Loucy (cell line): Measurements from ENCODE around the gene TAAR6.

Experiments used
- H2AFZ ChIP-seq: fragments of 200-600 bp; sonication (generic); 2 replicates; pipeline ENCODE4 v1.6.0; 2016; ENCODE audit warnings: antibody characterized with exemption, mild to moderate bottlenecking, low read length, moderate library complexity
- H3F3A ChIP-seq: fragments of 200-600 bp; 2 replicates; pipeline ENCODE4 v1.6.0; 2016; ENCODE audit warnings: antibody characterized with exemption, low read depth, mild to moderate bottlenecking
- H3K27me3 ChIP-seq: fragments of 200-600 bp; sonication (generic); 2 replicates; pipeline ENCODE4 v1.6.1; 2014; ENCODE audit warnings: low read length, mild to moderate bottlenecking; ENCODE audit not compliant: insufficient read depth, poor library complexity, severe bottlenecking
- H3K36me3 ChIP-seq: fragments of 200-600 bp; sonication (generic); 2 replicates; pipeline ENCODE4 v1.6.1; 2016; ENCODE audit warnings: low read length; ENCODE audit not compliant: insufficient read depth
- H3K4me1 ChIP-seq: fragments of 200-600 bp; sonication (generic); 2 replicates; pipeline ENCODE4 v1.5.1; 2014; ENCODE audit warnings: low read length, mild to moderate bottlenecking; ENCODE audit not compliant: insufficient read depth, poor library complexity, severe bottlenecking
- H3K4me2 ChIP-seq: fragments of 200-600 bp; sonication (generic); 2 replicates; pipeline ENCODE4 v1.6.0; 2014; ENCODE audit warnings: antibody characterized with exemption, low read length, low read depth, mild to moderate bottlenecking; ENCODE audit not compliant: poor library complexity, severe bottlenecking
- H3K4me3 ChIP-seq: fragments of 200-600 bp; sonication (generic); 2 replicates; pipeline ENCODE4 v1.5.1; 2014; ENCODE audit warnings: low read length, mild to moderate bottlenecking, mixed read lengths; ENCODE audit not compliant: poor library complexity, severe bottlenecking
- H3K79me2 ChIP-seq: fragments of 200-600 bp; sonication (generic); 2 replicates; pipeline ENCODE4 v1.6.1; 2014; ENCODE audit warnings: low read length; ENCODE audit not compliant: insufficient read depth
- H3K9ac ChIP-seq: fragments of 200-600 bp; sonication (generic); 2 replicates; pipeline ENCODE4 v1.6.0; 2014; ENCODE audit warnings: mild to moderate bottlenecking, low read depth, low read length, moderate library complexity; ENCODE audit not compliant: poor library complexity, severe bottlenecking
- H3K9me2 ChIP-seq: fragments of 200-600 bp; sonication (generic); replicated peaks from 2 replicates; pipeline ENCODE4 v1.6.1; 2016; ENCODE audit warnings: low read depth, low read length, mixed read lengths
- H3K9me3 ChIP-seq: fragments of 200-600 bp; sonication (generic); 2 replicates; pipeline ENCODE4 v1.6.1; 2014; ENCODE audit warnings: mild to moderate bottlenecking, antibody characterized with exemption, low read length, low read depth; ENCODE audit not compliant: insufficient read depth
- H4K20me1 ChIP-seq: fragments of 200-600 bp; sonication (generic); 2 replicates; pipeline ENCODE4 v1.6.0; 2014; ENCODE audit warnings: antibody characterized with exemption, low read length, mild to moderate bottlenecking; ENCODE audit not compliant: insufficient read depth, poor library complexity, severe bottlenecking
- EZH2phosphoT487 ChIP-seq: fragments of 200-600 bp; IDR thresholded peaks from 2 replicates; pipeline ENCODE4 v1.6.1; 2018; ENCODE audit warnings: antibody characterized with exemption, mild to moderate bottlenecking, moderate library complexity, borderline replicate concordance
- TF ChIP-seq, protein P1 (sequence below): fragments of 200-600 bp; sonication (generic); conservative IDR thresholded peaks from 2 replicates; pipeline ENCODE4 v1.5.1; 2014; ENCODE audit warnings: mild to moderate bottlenecking, antibody characterized with exemption, low read length

Gene TAAR6

DNA sequence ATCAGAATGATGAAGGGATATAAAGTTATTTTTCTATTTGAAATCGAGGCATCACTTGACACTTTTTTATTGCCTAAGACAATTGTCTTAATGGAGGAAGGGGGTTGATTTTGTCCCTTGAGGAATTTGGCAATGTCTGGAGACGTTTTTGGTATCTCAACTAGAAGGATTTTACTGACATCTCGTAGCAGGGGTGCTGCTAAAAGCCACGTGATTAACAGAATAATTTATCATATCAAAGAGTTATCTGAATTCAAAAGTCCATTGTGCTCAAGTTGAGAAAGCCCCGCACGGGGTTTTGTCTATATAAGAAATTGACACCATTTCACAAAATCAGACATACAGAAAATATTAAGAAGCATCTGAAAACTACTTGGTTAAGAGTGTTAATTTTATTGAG is 1.5 kb upstream of the TAAR6 start:
- no peaks in the 10 kb centered on the region for H3K36me3 ChIP-seq
- no peak overlapping the region for H3K9ac ChIP-seq
- H3K27me3 ChIP-seq, result no peaks in the 10 kb centered on the region
- no peaks in the 10 kb centered on the region for H3F3A ChIP-seq
- no peaks in the 10 kb centered on the region for H3K9me3 ChIP-seq
- H3K9me2 ChIP-seq, result no peaks in the 10 kb centered on the region
- TF ChIP-seq, protein P1, sequence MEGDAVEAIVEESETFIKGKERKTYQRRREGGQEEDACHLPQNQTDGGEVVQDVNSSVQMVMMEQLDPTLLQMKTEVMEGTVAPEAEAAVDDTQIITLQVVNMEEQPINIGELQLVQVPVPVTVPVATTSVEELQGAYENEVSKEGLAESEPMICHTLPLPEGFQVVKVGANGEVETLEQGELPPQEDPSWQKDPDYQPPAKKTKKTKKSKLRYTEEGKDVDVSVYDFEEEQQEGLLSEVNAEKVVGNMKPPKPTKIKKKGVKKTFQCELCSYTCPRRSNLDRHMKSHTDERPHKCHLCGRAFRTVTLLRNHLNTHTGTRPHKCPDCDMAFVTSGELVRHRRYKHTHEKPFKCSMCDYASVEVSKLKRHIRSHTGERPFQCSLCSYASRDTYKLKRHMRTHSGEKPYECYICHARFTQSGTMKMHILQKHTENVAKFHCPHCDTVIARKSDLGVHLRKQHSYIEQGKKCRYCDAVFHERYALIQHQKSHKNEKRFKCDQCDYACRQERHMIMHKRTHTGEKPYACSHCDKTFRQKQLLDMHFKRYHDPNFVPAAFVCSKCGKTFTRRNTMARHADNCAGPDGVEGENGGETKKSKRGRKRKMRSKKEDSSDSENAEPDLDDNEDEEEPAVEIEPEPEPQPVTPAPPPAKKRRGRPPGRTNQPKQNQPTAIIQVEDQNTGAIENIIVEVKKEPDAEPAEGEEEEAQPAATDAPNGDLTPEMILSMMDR, result no peak
- no peak for TF ChIP-seq EZH2phosphoT487
- no peaks in the 10 kb centered on the region for H3K79me2 ChIP-seq
- H3K4me2 ChIP-seq, result no peak overlapping the region
- H4K20me1 ChIP-seq, result no peaks in the 10 kb centered on the region
- H2AFZ ChIP-seq, result no peak overlapping the region
- no peaks in the 10 kb centered on the region for H3K4me1 ChIP-seq
- no peak overlapping the region for H3K4me3 ChIP-seq

DNA sequence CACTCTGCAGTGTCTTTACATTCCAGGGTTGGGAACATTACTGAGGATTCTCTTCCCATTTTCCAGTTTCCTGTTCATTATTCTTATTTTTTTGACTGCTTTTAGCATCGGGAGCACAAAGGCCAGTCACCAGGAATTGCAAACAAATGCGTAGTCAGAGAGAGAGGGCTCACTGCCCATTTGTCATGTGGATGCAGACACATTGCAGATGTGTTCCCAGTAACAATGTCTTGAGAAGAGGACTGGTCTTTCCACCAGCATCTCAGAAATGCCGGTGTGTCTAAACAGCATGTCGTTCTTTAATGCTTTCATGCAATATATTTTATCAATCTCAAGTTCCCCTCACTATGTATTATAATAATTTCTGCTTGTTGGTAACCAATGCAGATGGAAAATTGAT is 952 bp upstream of the TAAR6 start:
- Histone ChIP-seq H3K9ac (no peak overlapping the region), H3K27me3 (no peaks in the 10 kb centered on the region), H3F3A (no peaks in the 10 kb centered on the region), H3K4me3 (no peak overlapping the region), H3K36me3 (no peaks in the 10 kb centered on the region), H3K9me3 (no peaks in the 10 kb centered on the region), H2AFZ (no peak overlapping the region), H3K4me1 (no peaks in the 10 kb centered on the region), H3K79me2 (no peaks in the 10 kb centered on the region), H3K9me2 (no peaks in the 10 kb centered on the region), H3K4me2 (no peak overlapping the region), H4K20me1 (no peaks in the 10 kb centered on the region)
- TF ChIP-seq EZH2phosphoT487, result no peak
- TF ChIP-seq, protein P1, result no peak

DNA sequence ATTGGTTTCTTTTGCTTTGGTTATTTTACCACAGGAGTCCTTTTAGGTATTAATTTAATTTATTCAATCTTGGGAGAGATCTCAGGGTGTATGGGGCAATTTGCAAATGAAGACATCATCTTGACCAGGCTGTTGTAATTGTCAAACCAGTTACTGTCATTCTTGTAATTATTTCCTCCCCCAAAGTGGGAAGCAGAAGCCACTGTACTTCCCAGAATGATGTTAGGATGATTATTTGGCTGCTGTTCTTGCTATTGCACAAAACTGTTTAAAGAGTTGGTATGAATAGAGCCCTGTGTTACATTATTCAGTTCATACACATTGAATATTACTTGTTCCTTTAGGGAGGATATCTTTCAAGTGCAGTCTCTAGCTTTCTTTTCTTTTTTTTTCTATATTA is 1.7 kb downstream of the TAAR6 start:
- Histone ChIP-seq H3F3A (no peaks in the 10 kb centered on the region), H3K4me1 (no peaks in the 10 kb centered on the region), H3K4me2 (no peak overlapping the region), H2AFZ (no peak overlapping the region), H3K27me3 (no peaks in the 10 kb centered on the region), H3K9me3 (no peaks in the 10 kb centered on the region), H3K36me3 (no peaks in the 10 kb centered on the region), H3K79me2 (no peaks in the 10 kb centered on the region), H4K20me1 (no peaks in the 10 kb centered on the region), H3K9ac (no peak overlapping the region), H3K9me2 (no peaks in the 10 kb centered on the region), H3K4me3 (no peak overlapping the region)
- no peak for TF ChIP-seq EZH2phosphoT487
- TF ChIP-seq, protein P1, result no peak
